ENCODE data around the gene MTRFR.

DNA sequence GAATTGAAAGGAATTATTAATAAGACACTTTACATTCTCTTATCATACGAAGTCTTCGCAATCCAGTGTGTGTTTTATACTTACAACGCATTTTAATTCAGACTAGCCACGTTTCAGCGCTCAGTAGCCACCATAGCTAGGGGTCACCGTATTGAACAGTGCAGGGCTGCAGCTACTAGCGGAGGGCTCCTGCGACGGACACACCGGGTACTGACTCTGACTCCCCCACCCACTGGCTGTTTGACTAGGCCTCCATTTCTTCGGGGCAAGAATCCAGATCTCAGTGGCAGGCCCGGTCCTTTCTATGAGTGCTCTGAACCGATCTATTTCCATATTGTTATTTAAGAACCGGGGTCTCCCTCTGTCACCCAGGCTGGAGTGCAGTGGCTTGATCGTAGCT lies 39.9 kb downstream of the MTRFR start:
- TF ChIP-seq POLR2A (IDR thresholded peaks at IDR 0.05; ENCODE audit: low read depth, low read length) (no peak), TAF1 (IDR thresholded peaks at IDR 0.05; ENCODE audit: low read depth, low read length) (no peak), SPI1 (IDR thresholded peaks at IDR 0.05; ENCODE audit: low read depth, low read length) (no peak), POLR2AphosphoS5 (IDR thresholded peaks at IDR 0.05; ENCODE audit: low read depth, low read length) (no peak), POU2F2 (IDR thresholded peaks at IDR 0.05; ENCODE audit: low read depth, low read length) (no peak), PAX5 (IDR thresholded peaks at IDR 0.05; ENCODE audit: insufficient read depth, low read length, severe bottlenecking) (no peak)
